ENCODE data around the gene TLE6. TPM values are rescaled to one million over a fixed set of nuclear protein-coding genes. Genes with fewer than 3 reads are reported as not detected.

Gene TLE6
- total and polyA plus RNA-seq, 2 of the 8 experiments (the other 6 are each of a cell fraction or from before 2014, with no cell fraction given): 2.5 to 2.9 TPM

GRCh38 chr19:3004522-3004921 is 27.2 kb downstream of the TLE6 start:
- Histone ChIP-seq H3K4me2 (ENCODE audit: insufficient read depth in 1 of 2, low read depth in 2 of 2, low read length in 2 of 2) (no peak overlapping the region), H2BK12ac (ENCODE audit: low read depth, low read length) (no peak overlapping the region), H4K20me1 (replicated peaks in 1 of 2; ENCODE audit: control insufficient read depth in 1 of 2, insufficient read depth in 2 of 2, low read length in 2 of 2) (peaks cover 0 to 2% of the 10 kb centered on the region in 2 experiments), H3K4me1 (replicated peaks in 1 of 4; ENCODE audit: control insufficient read depth in 3 of 4, insufficient read depth in 4 of 4, low read length in 3 of 4) (peaks cover 0 to 10% (median 2%) of the 10 kb centered on the region in 4 experiments; a peak in 3 of 7 replicates), H3K14ac (ENCODE audit: insufficient read length) (no peak overlapping the region), H3K79me2 (ENCODE audit: control insufficient read depth in 1 of 2, insufficient read depth in 2 of 2, low read length in 2 of 2) (no peaks in the 10 kb centered on the region), H3K4ac (replicated peaks; ENCODE audit: insufficient read length, low read depth, low read length) (no peak overlapping the region), H3K4me3 (ENCODE audit: extremely low read depth in 1 of 4, insufficient read depth in 2 of 4, low read depth in 3 of 4, low read length in 4 of 4) (no peak overlapping the region), H3K9me3 (ENCODE audit: insufficient read depth in 2 of 2, low read depth in 1 of 2, low read length in 1 of 2) (no peaks in the 10 kb centered on the region), H2AK5ac (ENCODE audit: low read depth, low read length) (no peak overlapping the region), H3K23ac (ENCODE audit: insufficient read length) (no peak overlapping the region), H3K23me2 (ENCODE audit: low read depth, low read length) (no peaks in the 10 kb centered on the region), H4K8ac (ENCODE audit: extremely low read depth, insufficient read depth, low read length) (no peak overlapping the region), H2BK5ac (ENCODE audit: low read depth, low read length) (no peak overlapping the region), H2BK120ac (replicated peaks; ENCODE audit: low read depth, low read length) (no peak overlapping the region), H4K5ac (ENCODE audit: insufficient read length, low read depth, low read length) (no peak overlapping the region), H2BK15ac (ENCODE audit: low read length) (no peak overlapping the region), H2AFZ (ENCODE audit: low read length) (no peak overlapping the region), H3K27ac (ENCODE audit: low read depth, low read length) (no peak overlapping the region), H2BK20ac (ENCODE audit: low read length) (no peak overlapping the region), H3K27me3 (replicated peaks in 1 of 4; ENCODE audit: control insufficient read depth in 3 of 4, extremely low read depth in 1 of 4, insufficient read depth in 3 of 4, low read length in 3 of 4) (no peaks in the 10 kb centered on the region), H3K18ac (ENCODE audit: extremely low read depth, low read length) (no peak overlapping the region), H3K79me1 (ENCODE audit: low read depth, low read length) (no peaks in the 10 kb centered on the region), H3K56ac (replicated peaks; ENCODE audit: insufficient read length, low read depth, low read length) (no peak overlapping the region), H4K91ac (replicated peaks; ENCODE audit: insufficient read length, low read length) (no peak overlapping the region), H3K9ac (replicated peaks in 1 of 4; ENCODE audit: extremely low read depth in 1 of 4, low read depth in 3 of 4, low read length in 3 of 4) (no peak overlapping the region), H3K36me3 (ENCODE audit: control insufficient read depth in 2 of 4, insufficient read depth in 4 of 4, low read length in 3 of 4) (no peaks in the 10 kb centered on the region)
- CTCF ChIA-PET (ENCODE audit: partially characterized antibody): interaction anchor here (0.6 to 2.2 kb wide), 14 partner anchors 8 to 694 kb away, joined by 3 to 7 read pairs (median 4); no protein-coding TSS in a partner anchor
- WGBS, 2 experiments (ENCODE audit: extremely low coverage in 1 of 2, insufficient coverage in 1 of 2, insufficient read length in 1 of 2, insufficient replicate concordance in 2 of 2, low coverage in 1 of 2, low lambda C conversion rate in 2 of 2, missing lambda C conversion rate in 1 of 2): 100% methylated on average over 3 of the region's 4 CpGs; no CpG with 5 or more reads in 1 of the 2 experiments
- POLR2A ChIA-PET (ENCODE audit: partially characterized antibody): interaction anchor here (0.7 to 2.5 kb wide), 6 partner anchors 11 to 32 kb away, joined by 3 to 9 read pairs (median 4); partner anchors contain the start of gene TLE6
- DNase-seq (ENCODE audit: low read depth in 1 of 2, low spot score in 2 of 2): no peak
- no peak for FAIRE-seq
- TF ChIP-seq JUN (IDR thresholded peaks at IDR 0.05; ENCODE audit: low read depth, low read length): no peak
- TF ChIP-seq HDAC6 (IDR thresholded peaks at IDR 0.05; ENCODE audit: low read depth, low read length): no peak
- no peak for TF ChIP-seq CTCF (IDR thresholded peaks at IDR 0.05; ENCODE audit: control extremely low read depth in 1 of 3, insufficient read depth in 1 of 3, low read depth in 1 of 3, low read length in 3 of 3)
- no peak for TF ChIP-seq HDAC2 (IDR thresholded peaks at IDR 0.05; ENCODE audit: borderline replicate concordance in 1 of 2, low read depth in 2 of 2, low read length in 2 of 2)
- no peak for TF ChIP-seq USF2 (IDR thresholded peaks at IDR 0.05; ENCODE audit: low read length)
- TF ChIP-seq EZH2 (IDR thresholded peaks at IDR 0.05; ENCODE audit: low read depth, low read length, severe bottlenecking): no peak
- TF ChIP-seq EP300 (IDR thresholded peaks at IDR 0.05; ENCODE audit: borderline replicate concordance in 1 of 2, low read depth in 2 of 2, low read length in 2 of 2): no peak
- no peak for TF ChIP-seq SIRT6 (IDR thresholded peaks at IDR 0.05; ENCODE audit: low read length)
- TF ChIP-seq POU5F1 (IDR thresholded peaks at IDR 0.05; ENCODE audit: low read depth, low read length): no peak
